Panc1 (cell line): ENCODE results near the gene TBX18. TPM values are rescaled to one million over a fixed set of nuclear protein-coding genes. Genes with fewer than 3 reads are reported as not detected.

Source experiments
- ATAC-seq: fragments of 200-7000 bp; cut with Tn5 transposase; 2 replicates; pipeline ENCODE4 v1.9.1; 2020; ENCODE audit warnings: mild to moderate bottlenecking, moderate library complexity
- BruUV-seq: library from RNA; stranded (reverse); fragments of 400-500 nt; replicated peaks from 2 replicates; lab custom pipeline; 2021; lab: Mats Ljungman, UMichigan
- CTCF ChIA-PET: fragments of 300-600 bp; sonication (Branson Sonifier 250); formaldehyde crosslinking; loops from one replicate; lab custom pipeline; 2022; ENCODE audit warnings: antibody characterized with exemption; lab: Charles Lee
- POLR2A ChIA-PET: fragments of 300-600 bp; sonication (Branson Sonifier 250); formaldehyde crosslinking; loops from one replicate; lab custom pipeline; 2022; ENCODE audit warnings: antibody characterized with exemption; lab: Charles Lee
- DNase-seq: peaks from one replicate; pipeline ENCODE4 v3.0.0-alpha.2; 2010; ENCODE audit warnings: low read depth, low spot score
- H3K27ac ChIP-seq: 2 replicates; pipeline ENCODE4 v1.5.1; 2011; ENCODE audit warnings: mild to moderate bottlenecking, low read length, inconsistent platforms
- H3K27me3 ChIP-seq: fragments of 200-500 bp; sonication (Bioruptor generic); 2 replicates; pipeline ENCODE4 v1.6.0; 2014; ENCODE audit warnings: low read length, inconsistent platforms; ENCODE audit not compliant: control insufficient read depth, insufficient read depth
- H3K36me3 ChIP-seq: fragments of 200-500 bp; sonication (Bioruptor generic); 2 replicates; pipeline ENCODE4 v1.5.1; 2014; ENCODE audit warnings: inconsistent platforms, mild to moderate bottlenecking, low read length, moderate library complexity; ENCODE audit not compliant: control insufficient read depth, insufficient read depth
- H3K4me1 ChIP-seq: 2 replicates; pipeline ENCODE4 v1.5.1; 2011; ENCODE audit warnings: inconsistent platforms, mild to moderate bottlenecking, low read length, moderate library complexity; ENCODE audit not compliant: control insufficient read depth, insufficient read depth
- H3K4me3 ChIP-seq, 2 experiments: 2 replicates each; pipeline ENCODE4 v1.5.1; 2011 to 2012; ENCODE audit warnings: low read depth in 2 of 2, low read length in 2 of 2, mild to moderate bottlenecking in 2 of 2, inconsistent platforms in 1 of 2, moderate library complexity in 1 of 2
- H3K9me3 ChIP-seq: fragments of 200-500 bp; sonication (Bioruptor generic); 2 replicates; pipeline ENCODE4 v1.5.1; 2014; ENCODE audit warnings: low read depth, mild to moderate bottlenecking, inconsistent platforms, low read length, moderate library complexity; ENCODE audit not compliant: control insufficient read depth, insufficient read depth
- POLR2AphosphoS5 ChIP-seq: IDR thresholded peaks from 2 replicates; pipeline ENCODE4 v1.6.1; 2012; ENCODE audit warnings: mild to moderate bottlenecking, low read depth, low read length, moderate library complexity
- SIN3A ChIP-seq: IDR thresholded peaks from 2 replicates; pipeline ENCODE4 v1.6.1; 2012; ENCODE audit warnings: low read depth, mild to moderate bottlenecking, low read length, moderate library complexity, borderline replicate concordance; ENCODE audit not compliant: insufficient read depth
- TCF7L2 ChIP-seq: IDR thresholded peaks from 2 replicates; pipeline ENCODE4 v1.6.1; 2011; ENCODE audit warnings: mild to moderate bottlenecking, low read depth, low read length, inconsistent platforms
- in situ Hi-C: cut with HindIII; loops from 2 replicates; pipeline ENCODE4 v1.10.0; 2016; ENCODE audit warnings: low sequenced_read_pairs, low pct_unique_long_range_greater_than_20kb
- intact Hi-C: fragments of 100-400 bp; cut with micrococcal nuclease; formaldehyde crosslinking; loops from one replicate; pipeline ENCODE4 v1.10.0; 2022; ENCODE audit not compliant: unreplicated experiment
- total RNA-seq: library from RNA; stranded (reverse); gene quantifications from one replicate; pipeline ENCODE4 v1.2.1, GENCODE V29; 2021; ENCODE audit not compliant: unreplicated experiment
- TF ChIP-seq, protein P1 (sequence below), 2 experiments: IDR thresholded peaks; 2 replicates each; pipeline ENCODE4 v1.6.1; 2011 to 2012; ENCODE audit warnings: low read depth in 2 of 2, control low read depth in 1 of 2, low read length in 1 of 2, mild to moderate bottlenecking in 1 of 2, moderate library complexity in 1 of 2; ENCODE audit not compliant: insufficient read depth in 1 of 2
- TF ChIP-seq, protein P2 (sequence below): fragments of 450-650 bp; IDR thresholded peaks from 2 replicates; pipeline ENCODE4 v1.5.1; 2017; ENCODE audit warnings: mild to moderate bottlenecking

The TBX18 gene
- total RNA-seq, 1 experiment from 2014 or later = 10.1 TPM

DNA sequence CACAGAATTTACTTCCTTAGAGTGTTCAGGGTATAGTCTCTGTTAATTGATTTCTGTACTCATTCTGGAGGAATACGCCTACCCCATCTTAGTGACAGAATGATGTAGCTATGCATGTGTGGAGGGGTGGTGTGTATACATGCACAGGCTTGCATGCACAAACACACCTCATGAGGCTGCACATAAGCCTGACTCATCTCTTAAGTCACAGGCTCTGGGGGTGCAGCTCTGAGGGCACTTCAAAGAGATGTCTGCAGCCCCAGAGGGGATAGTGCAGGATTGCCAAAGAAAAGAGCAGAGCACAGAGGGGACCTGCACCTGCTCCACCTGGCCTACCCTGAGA is 24.6 kb downstream of the TBX18 start:
- Histone ChIP-seq H3K36me3 (peaks cover 9% of the 10 kb centered on the region; the same call in 1 of the 2 replicates), H3K4me3 (no peak overlapping the region), H3K27me3 (no peaks in the 10 kb centered on the region; the same call in 1 of the 2 replicates), H3K4me1 (no peaks in the 10 kb centered on the region), H3K27ac (no peak overlapping the region), H3K9me3 (no peaks in the 10 kb centered on the region)
- TF ChIP-seq, protein P1, sequence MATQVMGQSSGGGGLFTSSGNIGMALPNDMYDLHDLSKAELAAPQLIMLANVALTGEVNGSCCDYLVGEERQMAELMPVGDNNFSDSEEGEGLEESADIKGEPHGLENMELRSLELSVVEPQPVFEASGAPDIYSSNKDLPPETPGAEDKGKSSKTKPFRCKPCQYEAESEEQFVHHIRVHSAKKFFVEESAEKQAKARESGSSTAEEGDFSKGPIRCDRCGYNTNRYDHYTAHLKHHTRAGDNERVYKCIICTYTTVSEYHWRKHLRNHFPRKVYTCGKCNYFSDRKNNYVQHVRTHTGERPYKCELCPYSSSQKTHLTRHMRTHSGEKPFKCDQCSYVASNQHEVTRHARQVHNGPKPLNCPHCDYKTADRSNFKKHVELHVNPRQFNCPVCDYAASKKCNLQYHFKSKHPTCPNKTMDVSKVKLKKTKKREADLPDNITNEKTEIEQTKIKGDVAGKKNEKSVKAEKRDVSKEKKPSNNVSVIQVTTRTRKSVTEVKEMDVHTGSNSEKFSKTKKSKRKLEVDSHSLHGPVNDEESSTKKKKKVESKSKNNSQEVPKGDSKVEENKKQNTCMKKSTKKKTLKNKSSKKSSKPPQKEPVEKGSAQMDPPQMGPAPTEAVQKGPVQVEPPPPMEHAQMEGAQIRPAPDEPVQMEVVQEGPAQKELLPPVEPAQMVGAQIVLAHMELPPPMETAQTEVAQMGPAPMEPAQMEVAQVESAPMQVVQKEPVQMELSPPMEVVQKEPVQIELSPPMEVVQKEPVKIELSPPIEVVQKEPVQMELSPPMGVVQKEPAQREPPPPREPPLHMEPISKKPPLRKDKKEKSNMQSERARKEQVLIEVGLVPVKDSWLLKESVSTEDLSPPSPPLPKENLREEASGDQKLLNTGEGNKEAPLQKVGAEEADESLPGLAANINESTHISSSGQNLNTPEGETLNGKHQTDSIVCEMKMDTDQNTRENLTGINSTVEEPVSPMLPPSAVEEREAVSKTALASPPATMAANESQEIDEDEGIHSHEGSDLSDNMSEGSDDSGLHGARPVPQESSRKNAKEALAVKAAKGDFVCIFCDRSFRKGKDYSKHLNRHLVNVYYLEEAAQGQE (IDR thresholded peaks at IDR 0.05; ENCODE audit: insufficient read depth in 1 of 2, low read depth in 2 of 2, low read length in 1 of 2) = no peak
- TF ChIP-seq POLR2AphosphoS5 (no peak), TCF7L2 (no peak), SIN3A (no peak)
- TF ChIP-seq, protein P2, sequence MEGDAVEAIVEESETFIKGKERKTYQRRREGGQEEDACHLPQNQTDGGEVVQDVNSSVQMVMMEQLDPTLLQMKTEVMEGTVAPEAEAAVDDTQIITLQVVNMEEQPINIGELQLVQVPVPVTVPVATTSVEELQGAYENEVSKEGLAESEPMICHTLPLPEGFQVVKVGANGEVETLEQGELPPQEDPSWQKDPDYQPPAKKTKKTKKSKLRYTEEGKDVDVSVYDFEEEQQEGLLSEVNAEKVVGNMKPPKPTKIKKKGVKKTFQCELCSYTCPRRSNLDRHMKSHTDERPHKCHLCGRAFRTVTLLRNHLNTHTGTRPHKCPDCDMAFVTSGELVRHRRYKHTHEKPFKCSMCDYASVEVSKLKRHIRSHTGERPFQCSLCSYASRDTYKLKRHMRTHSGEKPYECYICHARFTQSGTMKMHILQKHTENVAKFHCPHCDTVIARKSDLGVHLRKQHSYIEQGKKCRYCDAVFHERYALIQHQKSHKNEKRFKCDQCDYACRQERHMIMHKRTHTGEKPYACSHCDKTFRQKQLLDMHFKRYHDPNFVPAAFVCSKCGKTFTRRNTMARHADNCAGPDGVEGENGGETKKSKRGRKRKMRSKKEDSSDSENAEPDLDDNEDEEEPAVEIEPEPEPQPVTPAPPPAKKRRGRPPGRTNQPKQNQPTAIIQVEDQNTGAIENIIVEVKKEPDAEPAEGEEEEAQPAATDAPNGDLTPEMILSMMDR = no peak
- intact Hi-C loops = no loop called here
- in situ Hi-C loops = no loop called here
- DNase-seq (no peak), ATAC-seq (no peak)
- no TSS peak for BruUV-seq
- ChIA-PET CTCF (interaction anchor here (0.6 kb wide), 1 partner anchor 1063 kb away, joined by 3 read pairs; no protein-coding TSS in a partner anchor), POLR2A (no interaction called here)

DNA sequence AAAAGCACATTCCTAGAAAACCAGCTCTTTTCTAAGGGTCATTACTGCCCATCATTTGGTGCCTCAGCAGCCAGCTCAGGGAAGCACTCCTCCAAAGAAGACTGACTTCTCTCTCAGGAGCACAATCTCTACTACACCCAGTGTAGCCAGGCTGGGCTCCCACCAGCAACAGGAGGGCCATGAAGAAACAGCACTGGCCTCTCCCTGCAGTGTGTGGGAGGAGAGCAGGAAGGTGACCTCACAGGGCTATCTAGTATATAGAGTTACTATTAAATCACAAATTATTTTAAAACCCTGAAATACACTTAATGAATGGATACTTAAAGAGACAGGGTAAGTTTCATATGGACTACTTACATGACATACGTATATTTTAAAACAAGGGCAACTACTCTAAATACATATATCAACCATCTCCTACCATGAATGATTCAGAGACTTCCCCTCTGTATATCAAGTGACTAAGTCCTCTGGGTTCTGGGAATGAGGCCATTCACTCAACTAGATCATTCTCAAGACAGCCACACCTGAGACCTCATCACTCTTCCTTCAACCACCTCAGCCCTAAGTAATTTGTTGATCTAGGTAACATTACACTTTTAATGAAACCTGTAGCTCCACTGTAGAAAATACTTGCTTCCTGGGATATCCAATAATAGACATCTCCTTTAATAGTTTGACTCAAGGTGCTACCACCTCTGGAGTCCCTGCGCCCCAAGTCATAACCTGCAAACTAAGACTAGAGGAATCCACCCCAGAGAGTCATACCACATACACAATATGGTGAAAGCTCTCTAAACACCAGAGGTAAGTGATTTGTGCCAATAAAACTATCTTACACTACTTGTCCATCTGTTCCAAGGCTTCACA is 25.2 kb downstream of the TBX18 start:
- ChIA-PET CTCF (interaction anchor here (0.6 kb wide), 1 partner anchor 1064 kb away, joined by 3 read pairs; no protein-coding TSS in a partner anchor), POLR2A (no interaction called here)
- in situ Hi-C loops (no loop called here), intact Hi-C loops (no loop called here)
- Histone ChIP-seq H3K4me1 (no peaks in the 10 kb centered on the region), H3K27me3 (no peaks in the 10 kb centered on the region; the same call in 1 of the 2 replicates), H3K27ac (no peak overlapping the region), H3K9me3 (no peaks in the 10 kb centered on the region), H3K4me3 (no peak overlapping the region), H3K36me3 (peaks cover 6% of the 10 kb centered on the region; the same call in 1 of the 2 replicates)
- DNase-seq (no peak), ATAC-seq (no peak)
- no TSS peak for BruUV-seq
- TF ChIP-seq SIN3A (no peak), TCF7L2 (no peak), POLR2AphosphoS5 (no peak)
- TF ChIP-seq, protein P1 (IDR thresholded peaks at IDR 0.05; ENCODE audit: insufficient read depth in 1 of 2, low read depth in 2 of 2, low read length in 1 of 2) = no peak
- TF ChIP-seq, protein P2 = no peak
